Activated CD8-positive, alpha-beta memory T cell treated with anti-CD3 and anti-CD28 coated beads, Interleukin-2, amount 50 U/mL, for 1 hour (primary cell): Measurements from ENCODE around the gene CLDN7.
A peak's percentile ranks its signal among the peaks of the same experiment; 100 is the strongest.

Experiments used
- DNase-seq: peaks from one replicate; pipeline ENCODE4 v3.0.0-alpha.2; 2020; ENCODE audit errors: extremely low read depth

Gene CLDN7

GRCh38 chr17:7262192-7262934 is at the start of gene CLDN7:
Gene CLDN7, minus strand, starts transcription at chr17:7262478. Its CDS starts 435 bp downstream, at chr17:7262043.
- no peak for DNase-seq

GRCh38 chr17:7311110-7311705 is 48.9 kb upstream of the CLDN7 start:
- no peak for DNase-seq

GRCh38 chr17:7309628-7310027 is 47.4 kb upstream of the CLDN7 start:
- DNase-seq, result no peak

GRCh38 chr17:7308625-7309433 is 46.6 kb upstream of the CLDN7 start:
- peak; percentile 88 for DNase-seq

- DNase-seq, result no peak
Observed at GRCh38 chr17:7307686-7308624, 45.7 kb upstream of the CLDN7 start.

- peak; percentile 100 for DNase-seq
Observed at GRCh38 chr17:7306911-7307685, 44.8 kb upstream of the CLDN7 start, which contains the start of gene EIF5A. Gene EIF5A, plus strand, starts transcription at chr17:7307628. Its CDS starts 2,008 bp downstream, at chr17:7309636.

- no peak for DNase-seq
Observed at GRCh38 chr17:7304179-7304578, 41.9 kb upstream of the CLDN7 start.

- DNase-seq, result no peak
Observed at GRCh38 chr17:7296189-7296861, 34.0 kb upstream of the CLDN7 start.

GRCh38 chr17:7295230-7296180 is 33.2 kb upstream of the CLDN7 start:
- no peak for DNase-seq

GRCh38 chr17:7294614-7295153 is 32.4 kb upstream of the CLDN7 start, which contains the start of gene YBX2:
Gene YBX2, minus strand, starts transcription at chr17:7294639. Its CDS starts 139 bp downstream, at chr17:7294500.
- no peak for DNase-seq

- DNase-seq, result no peak
Observed at GRCh38 chr17:7293816-7294613, 31.7 kb upstream of the CLDN7 start.

- DNase-seq, result no peak
Observed at GRCh38 chr17:7293159-7293558, 30.9 kb upstream of the CLDN7 start.

- DNase-seq, result no peak
Observed at GRCh38 chr17:7292729-7293128, 30.5 kb upstream of the CLDN7 start.

- no peak for DNase-seq
Observed at GRCh38 chr17:7292194-7292593, 29.9 kb upstream of the CLDN7 start.

- no peak for DNase-seq
Observed at GRCh38 chr17:7290685-7291084, 28.4 kb upstream of the CLDN7 start.

- DNase-seq, result no peak
Observed at GRCh38 chr17:7290166-7290565, 27.9 kb upstream of the CLDN7 start.

- DNase-seq, result no peak
Observed at GRCh38 chr17:7289256-7290032, 27.2 kb upstream of the CLDN7 start.
